K562 (cell line): ENCODE measurements around the gene PAQR4. TPM values are rescaled to one million over a fixed set of nuclear protein-coding genes. Genes with fewer than 3 reads are reported as not detected.

ENCODE experiments used
- CCNT2 ChIP-seq: IDR thresholded peaks from 2 replicates; pipeline ENCODE4 v1.6.1; 2011; ENCODE audit warnings: borderline replicate concordance, low read depth, mild to moderate bottlenecking, moderate library complexity, mixed read lengths, low read length; ENCODE audit not compliant: insufficient read length; ENCODE audit errors: extremely low read depth
- HMG20A ChIP-seq: fragments of 450-650 bp; formaldehyde crosslinking; conservative IDR thresholded peaks from 2 replicates; pipeline ENCODE4 v1.4.0; 2020; ENCODE audit warnings: mild to moderate bottlenecking, mixed read lengths
- NFXL1 ChIP-seq: fragments of 450-650 bp; formaldehyde crosslinking; IDR thresholded peaks from 2 replicates; pipeline ENCODE4 v1.4.0; 2021; ENCODE audit warnings: mild to moderate bottlenecking
- NRF1 ChIP-seq, 2 experiments: fragments of 450-650 bp; IDR thresholded peaks in 1 of 2; conservative IDR thresholded peaks in 1 of 2; 2 replicates each; pipeline ENCODE4 v1.6.1; 2014; ENCODE audit warnings: mild to moderate bottlenecking in 2 of 2
- POLR2A ChIP-seq: fragments of 450-650 bp; conservative IDR thresholded peaks from 2 replicates; pipeline ENCODE4 v1.6.1; 2016
- RNF2 ChIP-seq: sonication (generic); IDR thresholded peaks from 2 replicates; pipeline ENCODE4 v1.6.1; 2016
- SMARCB1 ChIP-seq: IDR thresholded peaks from 2 replicates; pipeline ENCODE4 v1.6.1; 2011; ENCODE audit warnings: improper control_type of control experiment, low read depth; ENCODE audit not compliant: insufficient read length
- ZBED1 ChIP-seq: IDR thresholded peaks from 2 replicates; pipeline ENCODE4 v1.6.1; 2014
- ZBTB1 ChIP-seq: sonication (generic); formaldehyde crosslinking; IDR thresholded peaks from 2 replicates; pipeline ENCODE4 v1.8.1; 2023; ENCODE audit warnings: missing genetic modification reagents, low read depth, mild to moderate bottlenecking, borderline replicate concordance
- ZNF431 ChIP-seq: sonication (generic); formaldehyde crosslinking; IDR thresholded peaks from 2 replicates; pipeline ENCODE4 v1.8.0; 2022; ENCODE audit warnings: mild to moderate bottlenecking, missing genetic modification reagents
- ZNF507 ChIP-seq: conservative IDR thresholded peaks from 2 replicates; pipeline ENCODE4 v1.6.1; 2017; ENCODE audit warnings: missing genetic modification characterization, missing compliant biosample characterization
- ZNF644 ChIP-seq: fragments of 200-800 bp; sonication (Bioruptor generic); IDR thresholded peaks from 2 replicates; pipeline ENCODE4 v1.6.1; 2016; ENCODE audit warnings: low read depth, missing genetic modification characterization, missing compliant biosample characterization
- ZNF699 ChIP-seq: fragments of 250-450 bp; sonication (Bioruptor Pico); IDR thresholded peaks from 2 replicates; pipeline ENCODE4 v1.8.0; 2021; ENCODE audit warnings: mild to moderate bottlenecking, moderate library complexity; ENCODE audit not compliant: insufficient replicate concordance
- polyA plus RNA-seq, 8 experiments: library from polyadenylated mRNA; depleted of rRNA in 4 of 8; stranded (reverse) in 5 of 8; unstranded in 3 of 8; fragments of >200 nt; fragmentation: Nextera tagmentation in 2 of 8; fragmentation: Illumina TruSeq in 1 of 8; extraction: Ambion mirVana in 2 of 8; extraction: Trizol in 1 of 8; gene quantifications; 2 replicates each; pipeline versions ENCODE4 v1.2.1 to v1.2.3, GENCODE V29; 2011 to 2014; ENCODE audit warnings: inconsistent platforms in 1 of 8, missing spikeins in 1 of 8
- total RNA-seq, 7 experiments: library from RNA; depleted of rRNA in 6 of 7; stranded (reverse); fragments of >200 nt in 6 of 7; fragmentation: Illumina TruSeq in 2 of 7; extraction: Trizol in 2 of 7; gene quantifications; 2 replicates each; pipeline versions ENCODE4 v1.2.1 to v1.2.3, GENCODE V29; 2011 to 2021; ENCODE audit warnings: low replicate concordance in 1 of 7
- TF ChIP-seq, protein P1 (sequence below): fragments of 250-450 bp; sonication (Bioruptor Pico); IDR thresholded peaks from 2 replicates; pipeline ENCODE4 v1.8.0; 2022; ENCODE audit warnings: inconsistent platforms, mild to moderate bottlenecking, moderate library complexity, borderline replicate concordance
- TF ChIP-seq, protein P2 (sequence below): sonication (generic); formaldehyde crosslinking; IDR thresholded peaks from 2 replicates; pipeline ENCODE4 v1.8.1; 2022; ENCODE audit warnings: missing genetic modification reagents
- TF ChIP-seq, protein P3 (sequence below), 2 experiments: fragments of 450-650 bp in 1 of 2; sonication (generic) in 1 of 2; formaldehyde crosslinking in 1 of 2; IDR thresholded peaks; 2 replicates each; pipeline versions ENCODE4 v1.7.1 to v1.9.0; 2016 to 2022; ENCODE audit warnings: inconsistent platforms in 1 of 2, mild to moderate bottlenecking in 1 of 2, missing genetic modification reagents in 1 of 2

PAQR4 gene
- total and polyA plus RNA-seq, 9 of the 15 experiments (the other 6 are each of a cell fraction or from before 2014, with no cell fraction given): 0.62 to 40.4 (median 19.5) TPM

- TF ChIP-seq, protein P1, sequence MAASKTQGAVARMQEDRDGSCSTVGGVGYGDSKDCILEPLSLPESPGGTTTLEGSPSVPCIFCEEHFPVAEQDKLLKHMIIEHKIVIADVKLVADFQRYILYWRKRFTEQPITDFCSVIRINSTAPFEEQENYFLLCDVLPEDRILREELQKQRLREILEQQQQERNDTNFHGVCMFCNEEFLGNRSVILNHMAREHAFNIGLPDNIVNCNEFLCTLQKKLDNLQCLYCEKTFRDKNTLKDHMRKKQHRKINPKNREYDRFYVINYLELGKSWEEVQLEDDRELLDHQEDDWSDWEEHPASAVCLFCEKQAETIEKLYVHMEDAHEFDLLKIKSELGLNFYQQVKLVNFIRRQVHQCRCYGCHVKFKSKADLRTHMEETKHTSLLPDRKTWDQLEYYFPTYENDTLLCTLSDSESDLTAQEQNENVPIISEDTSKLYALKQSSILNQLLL: no peak
- TF ChIP-seq, protein P2, sequence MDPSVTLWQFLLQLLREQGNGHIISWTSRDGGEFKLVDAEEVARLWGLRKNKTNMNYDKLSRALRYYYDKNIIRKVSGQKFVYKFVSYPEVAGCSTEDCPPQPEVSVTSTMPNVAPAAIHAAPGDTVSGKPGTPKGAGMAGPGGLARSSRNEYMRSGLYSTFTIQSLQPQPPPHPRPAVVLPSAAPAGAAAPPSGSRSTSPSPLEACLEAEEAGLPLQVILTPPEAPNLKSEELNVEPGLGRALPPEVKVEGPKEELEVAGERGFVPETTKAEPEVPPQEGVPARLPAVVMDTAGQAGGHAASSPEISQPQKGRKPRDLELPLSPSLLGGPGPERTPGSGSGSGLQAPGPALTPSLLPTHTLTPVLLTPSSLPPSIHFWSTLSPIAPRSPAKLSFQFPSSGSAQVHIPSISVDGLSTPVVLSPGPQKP (CRISPR knock-in tag): no peak
- TF ChIP-seq, protein P3, sequence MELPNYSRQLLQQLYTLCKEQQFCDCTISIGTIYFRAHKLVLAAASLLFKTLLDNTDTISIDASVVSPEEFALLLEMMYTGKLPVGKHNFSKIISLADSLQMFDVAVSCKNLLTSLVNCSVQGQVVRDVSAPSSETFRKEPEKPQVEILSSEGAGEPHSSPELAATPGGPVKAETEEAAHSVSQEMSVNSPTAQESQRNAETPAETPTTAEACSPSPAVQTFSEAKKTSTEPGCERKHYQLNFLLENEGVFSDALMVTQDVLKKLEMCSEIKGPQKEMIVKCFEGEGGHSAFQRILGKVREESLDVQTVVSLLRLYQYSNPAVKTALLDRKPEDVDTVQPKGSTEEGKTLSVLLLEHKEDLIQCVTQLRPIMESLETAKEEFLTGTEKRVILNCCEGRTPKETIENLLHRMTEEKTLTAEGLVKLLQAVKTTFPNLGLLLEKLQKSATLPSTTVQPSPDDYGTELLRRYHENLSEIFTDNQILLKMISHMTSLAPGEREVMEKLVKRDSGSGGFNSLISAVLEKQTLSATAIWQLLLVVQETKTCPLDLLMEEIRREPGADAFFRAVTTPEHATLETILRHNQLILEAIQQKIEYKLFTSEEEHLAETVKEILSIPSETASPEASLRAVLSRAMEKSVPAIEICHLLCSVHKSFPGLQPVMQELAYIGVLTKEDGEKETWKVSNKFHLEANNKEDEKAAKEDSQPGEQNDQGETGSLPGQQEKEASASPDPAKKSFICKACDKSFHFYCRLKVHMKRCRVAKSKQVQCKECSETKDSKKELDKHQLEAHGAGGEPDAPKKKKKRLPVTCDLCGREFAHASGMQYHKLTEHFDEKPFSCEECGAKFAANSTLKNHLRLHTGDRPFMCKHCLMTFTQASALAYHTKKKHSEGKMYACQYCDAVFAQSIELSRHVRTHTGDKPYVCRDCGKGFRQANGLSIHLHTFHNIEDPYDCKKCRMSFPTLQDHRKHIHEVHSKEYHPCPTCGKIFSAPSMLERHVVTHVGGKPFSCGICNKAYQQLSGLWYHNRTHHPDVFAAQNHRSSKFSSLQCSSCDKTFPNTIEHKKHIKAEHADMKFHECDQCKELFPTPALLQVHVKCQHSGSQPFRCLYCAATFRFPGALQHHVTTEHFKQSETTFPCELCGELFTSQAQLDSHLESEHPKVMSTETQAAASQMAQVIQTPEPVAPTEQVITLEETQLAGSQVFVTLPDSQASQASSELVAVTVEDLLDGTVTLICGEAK (IDR thresholded peaks at IDR 0.05): peak; percentile 88
- TF ChIP-seq, protein P3 (CRISPR knock-in tag; IDR thresholded peaks at IDR 0.05): no peak; the same call in 1 of the 2 replicates
- TF ChIP-seq NRF1 (conservative IDR thresholded peaks at IDR 0.05 in 1 of 2, IDR thresholded peaks at IDR 0.05 in 1 of 2) (peak; percentile 78 to 86), RNF2 (peak; percentile 56; the same call in 1 of the 2 replicates), ZNF644 (peak; percentile 78; the same call in 1 of the 2 replicates), CCNT2 (peak; percentile 64), ZNF431 (peak; percentile 59; the same call in 1 of the 2 replicates), ZNF507 (tag) (no peak), SMARCB1 (peak; percentile 79), ZBTB1 (0 out of 2 replicates have a peak, but pooled peaks have one; percentile 77), ZNF699 (CRISPR knock-in tag) (no peak), HMG20A (CRISPR knock-in tag) (no peak), NFXL1 (CRISPR knock-in tag) (0 out of 2 replicates have a peak, but pooled peaks have one; percentile 40), ZBED1 (no peak), POLR2A (peak; percentile 70)
These were observed at the start of gene PAQR4 (continued) for GRCh38 chr16:2968738-2969544.
